ENCODE results near the gene BDH1.
"Not testable (repeated sequence)": the region's sequence is repeated elsewhere in the genome, so short reads cannot be mapped to it uniquely, and the experiment has no call there.

DNA sequence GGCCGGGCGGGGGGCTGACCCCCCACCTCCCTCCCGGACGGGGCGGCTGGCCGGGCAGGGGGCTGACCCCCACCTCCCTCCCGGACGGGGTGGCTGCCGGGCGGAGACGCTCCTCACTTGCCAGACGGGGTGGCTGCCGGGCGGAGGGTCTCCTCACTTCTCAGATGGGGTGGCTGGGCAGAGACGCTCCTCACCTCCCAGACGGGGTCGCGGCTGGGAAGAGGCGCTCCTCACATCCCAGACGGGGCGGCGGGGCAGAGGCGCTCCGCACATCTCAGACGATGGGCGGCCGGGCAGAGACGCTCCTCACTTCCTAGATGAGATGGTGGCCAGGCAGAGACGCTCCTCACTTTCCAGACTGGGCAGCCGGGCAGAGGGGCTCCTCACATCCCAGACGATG, 46.6 kb upstream of the BDH1 start:
- TF ChIP-seq, protein P1, sequence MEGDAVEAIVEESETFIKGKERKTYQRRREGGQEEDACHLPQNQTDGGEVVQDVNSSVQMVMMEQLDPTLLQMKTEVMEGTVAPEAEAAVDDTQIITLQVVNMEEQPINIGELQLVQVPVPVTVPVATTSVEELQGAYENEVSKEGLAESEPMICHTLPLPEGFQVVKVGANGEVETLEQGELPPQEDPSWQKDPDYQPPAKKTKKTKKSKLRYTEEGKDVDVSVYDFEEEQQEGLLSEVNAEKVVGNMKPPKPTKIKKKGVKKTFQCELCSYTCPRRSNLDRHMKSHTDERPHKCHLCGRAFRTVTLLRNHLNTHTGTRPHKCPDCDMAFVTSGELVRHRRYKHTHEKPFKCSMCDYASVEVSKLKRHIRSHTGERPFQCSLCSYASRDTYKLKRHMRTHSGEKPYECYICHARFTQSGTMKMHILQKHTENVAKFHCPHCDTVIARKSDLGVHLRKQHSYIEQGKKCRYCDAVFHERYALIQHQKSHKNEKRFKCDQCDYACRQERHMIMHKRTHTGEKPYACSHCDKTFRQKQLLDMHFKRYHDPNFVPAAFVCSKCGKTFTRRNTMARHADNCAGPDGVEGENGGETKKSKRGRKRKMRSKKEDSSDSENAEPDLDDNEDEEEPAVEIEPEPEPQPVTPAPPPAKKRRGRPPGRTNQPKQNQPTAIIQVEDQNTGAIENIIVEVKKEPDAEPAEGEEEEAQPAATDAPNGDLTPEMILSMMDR (IDR thresholded peaks at IDR 0.05; ENCODE audit: poor library complexity, severe bottlenecking): not testable (repeated sequence)
- not testable (repeated sequence) for TF ChIP-seq TAF1 (IDR thresholded peaks at IDR 0.05; ENCODE audit: low read depth); EZH2 (IDR thresholded peaks at IDR 0.05; ENCODE audit: borderline replicate concordance, insufficient read depth, low read length, poor library complexity, severe bottlenecking); POLR2AphosphoS5 (IDR thresholded peaks at IDR 0.05); MXI1 (conservative IDR thresholded peaks at IDR 0.05; ENCODE audit: poor library complexity, severe bottlenecking)
- TF ChIP-seq, protein P2, sequence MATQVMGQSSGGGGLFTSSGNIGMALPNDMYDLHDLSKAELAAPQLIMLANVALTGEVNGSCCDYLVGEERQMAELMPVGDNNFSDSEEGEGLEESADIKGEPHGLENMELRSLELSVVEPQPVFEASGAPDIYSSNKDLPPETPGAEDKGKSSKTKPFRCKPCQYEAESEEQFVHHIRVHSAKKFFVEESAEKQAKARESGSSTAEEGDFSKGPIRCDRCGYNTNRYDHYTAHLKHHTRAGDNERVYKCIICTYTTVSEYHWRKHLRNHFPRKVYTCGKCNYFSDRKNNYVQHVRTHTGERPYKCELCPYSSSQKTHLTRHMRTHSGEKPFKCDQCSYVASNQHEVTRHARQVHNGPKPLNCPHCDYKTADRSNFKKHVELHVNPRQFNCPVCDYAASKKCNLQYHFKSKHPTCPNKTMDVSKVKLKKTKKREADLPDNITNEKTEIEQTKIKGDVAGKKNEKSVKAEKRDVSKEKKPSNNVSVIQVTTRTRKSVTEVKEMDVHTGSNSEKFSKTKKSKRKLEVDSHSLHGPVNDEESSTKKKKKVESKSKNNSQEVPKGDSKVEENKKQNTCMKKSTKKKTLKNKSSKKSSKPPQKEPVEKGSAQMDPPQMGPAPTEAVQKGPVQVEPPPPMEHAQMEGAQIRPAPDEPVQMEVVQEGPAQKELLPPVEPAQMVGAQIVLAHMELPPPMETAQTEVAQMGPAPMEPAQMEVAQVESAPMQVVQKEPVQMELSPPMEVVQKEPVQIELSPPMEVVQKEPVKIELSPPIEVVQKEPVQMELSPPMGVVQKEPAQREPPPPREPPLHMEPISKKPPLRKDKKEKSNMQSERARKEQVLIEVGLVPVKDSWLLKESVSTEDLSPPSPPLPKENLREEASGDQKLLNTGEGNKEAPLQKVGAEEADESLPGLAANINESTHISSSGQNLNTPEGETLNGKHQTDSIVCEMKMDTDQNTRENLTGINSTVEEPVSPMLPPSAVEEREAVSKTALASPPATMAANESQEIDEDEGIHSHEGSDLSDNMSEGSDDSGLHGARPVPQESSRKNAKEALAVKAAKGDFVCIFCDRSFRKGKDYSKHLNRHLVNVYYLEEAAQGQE (IDR thresholded peaks at IDR 0.05; ENCODE audit: borderline replicate concordance): not testable (repeated sequence)
